Activated effector memory CD4-positive, alpha-beta T cell treated with anti-CD3 and anti-CD28 coated beads, Interleukin-2, amount 50 U/mL, for 16 hours (primary cell): ENCODE measurements around the gene NPAS3.

ENCODE experiments used
- DNase-seq: peaks from one replicate; pipeline ENCODE4 v3.0.0-alpha.2; 2020

The NPAS3 gene

DNA sequence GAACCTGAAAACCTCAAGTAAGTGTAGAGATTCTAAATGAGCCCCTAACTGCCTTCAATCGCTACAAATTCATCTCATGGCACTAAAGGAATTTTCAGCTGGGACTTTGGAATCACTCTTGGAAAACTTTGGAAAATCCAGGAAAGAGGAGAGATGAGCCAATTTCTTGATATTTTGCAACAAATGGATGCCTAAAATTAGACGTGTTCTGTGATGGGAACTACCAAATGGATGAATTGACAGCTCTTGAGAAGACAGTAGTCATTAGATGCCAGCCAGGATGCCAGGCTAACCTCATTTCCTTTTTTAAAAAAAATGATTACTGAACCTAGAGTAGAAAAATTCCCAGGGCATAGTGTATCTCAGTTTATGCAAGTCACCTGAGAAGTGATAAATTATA lies 78.3 kb downstream of the NPAS3 start:
- DNase-seq, result no peak

DNA sequence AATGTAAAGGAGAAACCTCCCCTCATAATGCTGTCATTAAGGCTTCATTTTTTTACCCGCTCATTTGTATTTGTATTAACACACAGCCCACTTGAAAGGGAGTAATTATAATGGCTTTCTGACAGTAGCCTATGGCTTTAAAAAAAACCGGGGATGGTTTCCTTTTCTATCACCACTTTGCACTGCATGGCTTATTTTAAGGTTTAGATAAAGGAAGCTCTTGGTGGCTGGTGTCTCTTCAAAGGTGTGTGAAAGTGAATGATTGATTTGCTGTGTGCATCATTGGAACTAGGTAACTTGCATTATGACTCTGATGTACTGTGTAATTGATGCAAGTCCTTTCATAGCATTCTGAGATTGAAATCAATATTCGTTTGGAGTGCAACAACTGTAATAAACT lies 80.7 kb downstream of the NPAS3 start:
- no peak for DNase-seq

DNA sequence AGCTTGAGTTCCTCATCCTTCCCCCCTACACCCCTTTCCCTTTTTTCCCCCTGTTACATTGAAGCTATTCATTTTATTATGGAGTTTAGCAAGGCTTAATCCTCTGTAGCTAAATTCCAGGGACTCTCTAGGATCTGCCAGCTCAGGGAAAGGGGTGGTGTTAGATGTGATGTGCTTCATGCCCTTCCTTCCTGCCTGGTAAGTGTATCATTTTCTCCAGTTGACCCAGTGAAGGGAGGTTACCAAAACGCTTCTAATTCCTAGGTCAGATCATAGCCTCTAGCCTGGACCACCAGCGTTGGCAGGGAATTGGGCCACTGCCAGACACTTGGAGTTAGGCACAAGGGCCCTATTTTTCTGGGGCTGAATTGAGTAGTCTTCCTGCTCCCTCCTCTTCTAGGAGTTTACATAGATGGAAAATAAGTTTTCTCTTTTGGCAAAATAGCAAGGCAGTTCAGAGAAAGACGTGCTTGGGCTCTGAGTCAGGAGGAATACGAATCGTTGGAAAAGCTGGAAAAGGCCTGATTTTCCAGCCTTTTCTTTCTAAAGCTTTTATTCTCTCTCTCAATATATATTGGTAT lies 88.3 kb downstream of the NPAS3 start:
- DNase-seq, result no peak

DNA sequence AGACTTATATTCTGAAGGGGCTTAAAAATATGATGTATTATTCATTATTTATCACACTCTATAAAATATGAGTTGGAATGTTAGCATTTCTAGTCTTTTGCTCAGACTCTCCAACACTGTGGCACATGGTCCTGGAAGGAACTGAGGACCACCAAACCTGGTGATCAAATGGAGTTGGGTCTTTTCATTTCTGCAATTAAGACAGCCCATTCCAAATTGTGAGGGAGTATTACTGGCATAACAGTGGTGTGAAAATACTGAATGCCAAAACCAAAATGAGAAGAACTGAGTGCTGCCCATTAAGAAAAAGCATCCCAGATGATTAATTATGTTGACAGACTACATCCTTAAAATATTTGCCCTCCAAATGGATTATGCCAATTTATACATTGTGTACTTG lies 90.8 kb downstream of the NPAS3 start:
- no peak for DNase-seq

DNA sequence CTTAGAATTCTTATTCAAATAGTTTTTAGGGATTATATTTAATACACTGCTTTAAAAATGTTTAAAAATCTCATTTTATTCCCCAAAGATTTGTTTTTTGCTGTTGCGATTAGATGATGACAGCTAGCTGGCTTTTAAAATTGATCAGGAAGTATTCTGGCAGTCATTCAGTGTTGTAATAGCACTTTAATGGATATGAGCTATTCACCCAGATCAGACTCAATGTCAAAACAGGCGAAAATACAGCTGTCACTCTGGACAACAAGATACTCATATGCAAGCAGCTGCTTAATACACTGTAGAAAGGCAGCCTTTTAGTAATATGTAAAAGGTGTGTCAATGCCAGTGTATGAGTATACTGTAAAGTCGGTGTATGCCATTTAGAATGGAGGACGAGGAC lies 91.7 kb downstream of the NPAS3 start:
- no peak for DNase-seq

DNA sequence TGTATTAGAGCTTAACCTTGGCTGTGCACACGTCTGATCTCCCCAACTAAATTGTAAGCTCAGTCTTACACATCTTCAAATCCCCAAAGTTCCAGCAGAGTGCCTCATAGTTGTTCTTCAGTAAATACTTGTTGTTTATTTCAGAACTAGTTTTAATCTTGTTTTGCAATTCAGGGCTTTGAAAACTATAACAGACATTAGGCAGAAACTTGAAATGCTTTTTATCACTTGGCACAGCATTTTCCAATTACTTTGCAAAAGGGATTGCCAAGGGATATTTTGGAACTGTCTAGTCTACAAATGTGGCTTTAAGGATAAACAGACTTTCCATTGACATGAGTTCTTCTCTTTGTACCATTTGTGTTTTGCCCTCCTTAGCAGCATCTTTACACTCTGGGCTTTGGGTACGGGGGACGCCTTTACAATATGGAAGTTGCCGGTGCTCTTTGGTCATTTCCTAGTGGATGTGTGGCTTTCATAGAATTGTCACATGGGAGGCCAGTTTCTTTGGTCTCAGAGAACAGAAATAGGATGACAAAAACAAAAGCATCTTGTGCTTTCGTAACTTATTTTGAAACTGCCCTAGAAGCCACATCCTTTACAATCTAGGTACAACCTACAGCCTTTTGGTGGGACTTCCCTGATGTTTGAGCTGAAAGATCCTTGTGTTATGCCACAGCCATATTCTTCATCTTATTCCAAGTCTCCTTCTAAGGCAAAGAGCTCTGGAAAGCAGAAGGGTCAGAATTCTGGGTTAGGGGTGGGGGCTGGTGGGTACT lies 96.9 kb downstream of the NPAS3 start:
- no peak for DNase-seq

DNA sequence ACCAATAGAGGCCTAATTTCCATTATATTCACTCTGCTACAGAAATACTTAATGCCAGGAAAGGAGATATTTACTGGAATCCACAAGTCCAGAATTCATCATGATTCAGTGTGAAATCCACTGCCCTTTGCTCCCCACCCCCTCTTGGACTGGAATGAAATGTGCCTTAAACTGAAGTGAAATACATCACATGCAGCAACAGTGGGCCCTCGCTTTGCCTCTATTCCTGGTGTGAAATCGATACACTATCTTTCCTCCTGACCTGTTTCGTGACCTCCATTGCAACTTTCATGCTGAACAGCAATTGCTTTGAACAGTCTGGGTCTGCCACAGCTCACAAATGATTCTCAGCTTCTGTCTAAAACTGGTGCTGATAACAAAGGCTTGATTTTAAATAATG lies 100.6 kb downstream of the NPAS3 start:
- DNase-seq, result no peak

DNA sequence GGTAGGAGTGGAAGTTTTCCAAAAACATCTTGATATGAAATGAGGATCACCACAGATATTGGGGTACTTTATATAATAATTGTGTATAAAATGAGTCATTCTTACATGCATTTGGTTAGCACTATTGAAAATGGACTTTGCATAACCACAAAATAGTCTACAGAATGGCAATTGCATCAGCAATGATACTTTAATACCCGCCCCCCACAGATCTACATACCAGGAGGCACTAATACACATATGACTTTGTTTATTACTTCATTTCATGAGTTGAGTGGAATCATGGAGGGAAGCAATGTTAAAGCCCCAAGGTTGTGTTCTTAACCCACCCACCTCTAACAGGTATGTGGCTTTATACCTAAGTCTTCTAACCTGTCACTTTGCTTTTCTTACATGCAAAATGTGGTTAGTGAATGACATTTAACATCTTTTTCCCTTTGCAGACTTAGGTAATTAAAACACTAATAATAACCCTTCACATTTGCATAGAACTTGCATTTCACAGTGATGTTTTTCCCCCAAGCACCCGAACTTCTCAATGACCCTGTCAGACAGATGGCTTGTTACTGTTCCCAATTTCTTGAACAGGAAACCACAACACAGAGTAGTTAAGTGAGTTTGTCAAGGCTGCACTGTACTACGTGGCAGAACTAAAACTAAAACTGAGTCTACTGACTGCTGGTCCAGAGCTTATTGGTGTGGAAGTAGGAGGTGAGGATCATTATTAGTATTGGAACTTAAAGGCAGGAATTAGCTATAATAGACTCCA lies 101.9 kb downstream of the NPAS3 start:
- DNase-seq, result no peak

DNA sequence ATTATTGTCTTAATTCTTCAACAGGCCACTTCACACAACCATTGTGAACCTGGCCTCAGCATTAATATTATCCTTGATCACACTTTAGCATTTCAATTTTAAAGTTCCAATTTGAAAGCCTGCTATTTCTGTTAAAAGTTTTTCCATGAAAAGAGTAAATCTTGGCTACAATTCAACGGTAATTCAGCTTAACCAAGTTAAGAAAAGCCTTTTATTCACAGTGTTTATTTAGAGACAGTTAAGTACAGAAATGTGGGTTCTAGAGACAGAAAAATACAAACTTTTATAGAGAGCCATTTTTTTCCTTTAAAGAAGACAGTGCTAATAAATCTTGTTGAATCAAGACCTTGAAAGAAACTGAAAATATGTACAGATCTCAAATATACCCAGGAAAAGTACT lies 103.9 kb downstream of the NPAS3 start:
- DNase-seq, result no peak

DNA sequence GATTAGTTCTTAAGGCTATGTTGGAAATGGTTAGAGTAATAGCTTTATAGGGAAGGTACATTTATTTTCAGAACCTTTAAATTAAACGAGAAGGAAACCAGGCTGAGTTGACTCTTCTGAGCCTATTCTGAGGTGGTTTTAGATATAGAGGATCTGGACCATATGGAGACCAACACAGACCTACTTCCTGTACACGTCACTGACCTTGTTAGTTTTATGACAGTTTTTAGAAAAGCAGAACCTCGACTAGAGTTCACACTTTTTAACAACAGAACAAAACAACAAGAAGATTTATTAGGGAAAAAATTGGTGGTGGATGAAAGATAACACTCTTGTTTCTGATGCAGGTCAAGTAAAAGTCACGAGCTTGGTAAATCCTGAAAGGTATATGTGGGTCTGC lies 107.1 kb downstream of the NPAS3 start:
- DNase-seq, result no peak

DNA sequence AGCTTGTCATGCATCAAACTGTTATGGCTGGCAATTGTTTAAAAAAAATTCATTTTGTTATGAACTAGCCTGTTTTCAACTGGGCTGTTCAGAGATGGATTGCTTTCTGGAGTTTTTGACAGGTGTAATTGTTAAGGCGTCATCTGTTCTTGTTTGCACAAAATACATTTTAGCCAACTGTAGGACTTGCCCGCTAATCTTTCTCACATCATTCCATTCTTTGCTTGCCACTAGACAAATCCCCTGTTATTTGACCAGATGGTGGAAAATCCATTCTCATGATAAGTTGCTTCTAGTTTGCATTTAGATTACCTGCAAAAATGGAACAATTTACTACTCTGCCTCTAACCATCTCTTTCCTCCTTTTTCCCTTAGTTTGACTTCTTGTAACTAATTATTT lies 114.3 kb downstream of the NPAS3 start:
- DNase-seq, result no peak

DNA sequence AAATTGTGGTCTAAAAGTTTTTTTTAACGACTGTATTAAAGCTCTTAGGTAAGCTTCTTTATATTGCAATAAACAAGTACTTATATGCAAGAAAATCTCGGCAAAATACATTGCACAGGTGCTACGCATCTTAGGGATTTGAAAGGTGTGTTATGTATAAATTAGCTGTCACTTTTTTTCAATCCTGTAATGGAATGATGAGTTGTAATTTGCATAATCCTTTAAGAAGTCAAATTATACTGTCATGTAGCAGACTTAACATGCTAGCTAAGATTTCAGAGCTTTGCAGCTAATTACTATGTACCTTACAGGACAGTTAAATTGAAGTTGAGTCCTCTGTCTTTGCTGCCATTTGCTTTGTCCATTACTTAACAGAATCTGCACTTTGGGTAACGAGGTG lies 117.5 kb downstream of the NPAS3 start:
- DNase-seq, result no peak

DNA sequence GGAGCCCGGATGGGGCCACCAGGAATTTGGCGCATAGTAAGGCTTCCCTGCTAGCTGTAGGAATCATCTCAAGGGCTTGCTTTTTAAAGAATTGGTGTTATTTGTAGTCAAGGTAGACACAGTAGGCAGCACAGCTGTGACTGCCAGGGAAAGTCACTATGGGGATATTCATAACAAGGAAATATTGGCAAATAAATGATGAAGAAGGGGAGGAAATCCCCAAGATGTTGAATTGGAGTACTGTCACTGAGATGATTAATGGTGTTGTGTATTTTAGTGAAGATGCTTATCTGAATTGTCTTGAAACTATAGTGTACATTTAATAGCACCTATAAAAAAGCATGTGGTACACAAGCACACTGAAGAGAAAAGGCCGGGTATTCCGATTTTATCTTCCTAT lies 118.9 kb downstream of the NPAS3 start:
- no peak for DNase-seq

DNA sequence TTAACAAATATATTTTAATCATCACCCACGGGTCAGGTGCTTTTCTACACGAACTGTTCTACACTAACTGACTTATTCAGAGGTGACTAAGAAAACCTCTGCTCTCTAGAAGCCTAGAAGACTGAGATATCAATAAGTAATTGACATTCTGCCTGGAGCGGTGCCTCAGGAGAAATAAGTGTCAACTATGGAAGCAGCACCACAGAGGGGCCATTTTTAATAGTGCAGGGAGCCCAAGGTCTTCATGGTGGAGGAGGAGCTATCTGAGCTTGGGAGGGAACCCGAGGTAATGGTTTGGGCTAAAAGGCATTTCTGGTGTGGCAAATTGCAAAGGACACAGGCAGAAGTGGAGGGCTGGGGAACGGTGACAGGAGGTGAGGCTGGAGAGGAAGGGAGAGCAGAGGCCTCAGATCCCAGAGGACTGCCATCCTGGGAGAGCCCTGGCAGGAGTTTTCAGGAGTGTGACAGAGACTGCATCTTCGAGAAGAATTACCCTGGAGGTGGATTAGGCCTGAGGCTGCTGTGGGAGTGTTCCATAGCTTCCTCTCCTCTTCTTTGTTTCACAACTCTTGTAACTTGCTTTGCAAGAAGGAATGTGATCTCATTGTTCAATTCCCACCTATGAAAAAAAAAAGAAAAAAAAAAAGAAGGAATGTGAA lies 123.1 kb downstream of the NPAS3 start:
- DNase-seq, result no peak

DNA sequence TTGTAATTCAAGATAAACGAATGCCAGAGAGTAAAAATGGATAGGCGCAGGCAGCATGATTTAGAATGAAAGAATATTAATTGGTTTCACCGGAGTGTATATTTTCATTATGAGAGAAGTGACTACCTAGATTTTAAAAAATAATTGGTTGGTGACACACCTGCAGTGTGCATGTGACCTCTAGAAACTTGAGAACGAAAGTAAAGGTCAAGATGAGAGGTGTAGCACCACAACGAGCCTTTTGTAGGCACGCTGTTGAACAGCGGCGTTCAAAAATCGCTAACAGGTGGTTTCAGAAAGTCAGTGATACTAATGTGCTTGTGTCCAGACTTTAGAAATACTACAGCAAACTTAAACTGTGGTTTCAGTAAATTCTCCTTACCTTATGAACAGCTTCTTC lies 123.8 kb downstream of the NPAS3 start:
- DNase-seq, result no peak

DNA sequence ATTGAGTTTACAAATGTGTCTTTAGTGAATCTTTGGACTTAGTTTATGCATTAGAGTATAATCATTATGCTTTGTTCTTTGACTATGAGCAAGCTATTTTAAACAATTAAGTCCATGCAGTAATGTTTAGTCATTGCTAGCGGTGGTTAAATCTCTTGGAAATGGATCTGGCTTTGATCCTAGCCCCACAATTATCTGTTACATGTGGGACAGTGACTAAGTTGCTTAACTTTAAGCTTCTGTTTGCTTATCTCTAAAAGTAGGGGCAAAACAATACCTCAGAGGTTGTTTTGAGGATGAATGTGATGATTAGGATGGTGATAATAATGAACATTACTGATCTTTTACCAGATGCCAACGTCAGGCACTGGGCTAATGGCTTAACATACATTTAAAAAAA lies 124.2 kb downstream of the NPAS3 start:
- DNase-seq, result no peak

DNA sequence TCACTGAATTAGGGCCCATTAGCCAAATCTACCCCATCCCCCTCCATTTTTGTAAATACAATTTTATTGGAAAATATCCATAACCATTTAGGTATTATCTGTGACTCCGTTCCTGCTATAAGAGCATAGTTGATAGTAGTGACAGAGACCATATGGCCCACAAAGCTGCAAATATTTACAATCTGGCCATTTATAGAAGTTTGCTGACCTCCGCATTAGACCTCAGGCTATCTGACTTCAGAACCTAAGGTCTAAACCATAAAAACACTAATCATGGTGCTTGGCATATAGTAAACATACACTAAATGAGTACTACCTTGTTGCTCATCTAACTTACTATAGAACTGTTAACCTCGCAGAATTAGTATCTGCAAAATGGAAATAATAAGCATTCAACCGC lies 124.8 kb downstream of the NPAS3 start:
- no peak for DNase-seq

DNA sequence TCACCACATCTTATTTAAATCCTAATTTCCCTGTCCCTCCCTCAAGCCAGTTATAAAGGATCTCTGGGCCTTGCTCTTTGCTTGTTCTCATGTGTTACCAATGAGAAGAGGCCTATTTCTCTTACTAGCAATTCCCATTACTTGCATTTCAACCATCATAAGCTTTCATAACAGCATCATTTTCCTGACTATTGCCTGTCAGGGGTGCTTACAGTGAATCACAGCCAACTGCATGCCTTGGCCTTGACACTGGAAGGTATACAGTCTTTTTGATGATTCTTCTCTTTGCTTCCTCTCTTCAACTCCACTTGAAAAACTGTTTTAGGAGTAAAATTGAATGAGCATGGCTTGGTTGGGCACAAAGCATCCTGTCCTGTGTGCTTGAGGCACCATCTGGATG lies 127.0 kb downstream of the NPAS3 start:
- DNase-seq, result no peak

DNA sequence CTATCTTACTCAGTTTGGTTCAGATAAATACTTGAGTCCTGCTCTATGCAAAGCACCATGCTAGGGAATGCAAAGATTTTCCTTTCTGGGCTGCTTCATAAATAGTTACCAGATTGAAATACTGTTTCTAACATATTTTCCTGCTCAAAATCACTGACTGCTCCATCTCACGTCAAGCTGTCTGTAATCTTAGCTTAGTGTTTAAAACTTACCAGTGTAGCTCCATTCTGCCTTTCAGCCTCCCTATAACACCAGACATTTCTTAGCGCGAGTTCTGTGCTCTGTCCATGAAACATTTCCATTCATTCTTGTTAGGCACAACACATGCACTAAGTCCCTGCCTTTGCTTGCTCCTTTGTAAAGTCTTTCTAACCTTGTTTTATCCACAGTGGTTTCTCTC lies 129.4 kb downstream of the NPAS3 start:
- DNase-seq, result no peak

DNA sequence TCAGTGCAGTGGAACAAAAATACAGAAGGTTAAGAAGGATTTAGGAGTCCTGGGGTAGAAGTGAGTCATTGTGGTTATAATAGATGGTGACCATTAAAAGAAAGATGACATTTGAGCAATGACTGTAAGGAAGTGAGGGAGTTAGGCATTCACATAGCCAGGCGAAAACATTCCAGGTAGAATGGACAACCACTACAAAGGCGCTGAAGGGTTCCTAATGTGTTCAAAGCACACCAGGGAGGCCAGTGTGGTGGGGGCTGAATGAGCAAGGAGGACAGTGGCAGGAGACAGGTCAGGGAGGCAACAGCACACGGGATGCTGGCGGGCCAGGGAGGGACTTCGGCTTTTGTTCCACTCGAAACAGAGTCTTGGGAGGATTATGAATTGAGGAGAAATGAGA lies 129.9 kb downstream of the NPAS3 start:
- no peak for DNase-seq

DNA sequence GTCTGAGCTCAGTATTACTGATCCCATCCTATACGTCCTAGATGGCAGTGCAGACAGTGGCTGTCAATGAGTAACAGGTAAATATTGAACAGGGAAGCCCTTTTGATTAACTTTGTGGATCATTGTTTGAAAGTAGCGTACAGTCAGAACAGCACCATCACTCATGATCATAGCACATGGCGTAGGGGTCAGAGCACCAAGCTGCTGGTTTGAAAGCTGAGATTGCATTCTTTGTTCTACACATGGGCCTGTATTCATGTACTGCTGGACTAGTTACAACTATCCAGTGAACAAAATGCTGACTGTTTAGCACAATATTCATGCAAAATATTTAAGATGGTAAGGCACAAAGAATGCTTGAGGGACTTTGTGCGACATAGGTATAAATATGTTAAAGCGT lies 131.8 kb downstream of the NPAS3 start:
- no peak for DNase-seq

DNA sequence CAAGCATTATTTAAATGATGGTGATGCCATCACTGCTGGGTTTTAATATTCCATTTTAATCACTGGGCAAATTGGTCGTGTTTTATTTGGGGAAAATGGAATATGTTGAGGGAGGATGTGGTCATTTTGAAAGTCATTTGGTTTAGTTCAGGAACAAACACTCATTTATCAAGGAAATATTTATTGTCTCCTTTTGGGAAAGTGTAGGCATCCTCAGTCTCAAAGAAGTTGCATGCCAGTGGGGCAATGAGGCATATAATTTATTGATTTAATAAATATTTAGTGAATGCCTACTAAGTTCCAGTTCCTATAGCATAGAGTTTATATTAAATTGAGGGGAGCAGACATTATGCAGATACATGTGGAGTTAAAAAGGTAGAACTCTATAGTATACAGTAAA lies 134.3 kb downstream of the NPAS3 start:
- DNase-seq, result no peak

DNA sequence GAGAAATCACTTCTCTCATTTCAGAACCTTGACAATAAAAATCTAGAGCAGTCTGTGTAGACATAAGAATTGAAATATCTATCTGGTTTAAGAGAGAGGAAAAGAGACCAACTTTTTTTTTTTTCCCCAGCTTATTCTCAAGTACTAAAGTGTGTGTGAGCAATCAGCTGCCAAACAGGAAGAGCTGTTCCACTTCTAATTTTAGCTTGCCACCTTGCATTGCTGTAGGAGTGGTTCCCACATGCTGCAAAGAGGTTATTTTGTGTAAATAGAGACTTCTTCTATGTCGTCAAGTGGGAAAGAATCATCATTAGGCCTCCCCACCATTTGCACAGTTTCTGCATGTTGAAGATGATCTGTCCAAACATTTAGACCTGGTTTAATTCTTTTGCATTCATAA lies 142.6 kb downstream of the NPAS3 start:
- DNase-seq, result no peak

DNA sequence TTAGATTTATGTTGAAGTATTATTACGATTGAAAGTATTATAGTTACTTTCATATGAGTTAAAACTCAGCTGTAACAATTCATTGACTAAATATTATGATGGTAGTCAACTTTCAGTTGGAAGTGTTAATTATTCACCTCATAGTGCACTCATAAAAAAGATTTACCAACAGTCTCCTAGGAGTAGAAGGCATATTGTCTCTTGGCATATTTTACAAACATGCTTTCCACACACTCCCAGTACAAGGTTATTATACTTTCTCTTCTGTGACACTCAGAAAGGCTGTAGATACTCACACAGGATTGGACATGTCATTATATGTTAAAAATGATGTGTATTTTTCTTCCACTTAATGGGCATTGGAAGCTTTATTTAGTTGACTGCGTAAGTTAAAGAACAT lies 147.1 kb downstream of the NPAS3 start:
- no peak for DNase-seq
